Thyroid gland (tissue), 4 donors: ENCODE measurements around the gene OGDH. TPM values are rescaled to one million over a fixed set of nuclear protein-coding genes. Genes with fewer than 3 reads are reported as not detected.

Experiments used
- DNase-seq, 2 donors: peaks; one replicate each; pipeline ENCODE4 v3.0.0-alpha.2; 2019
- H3K27ac ChIP-seq, 3 donors: fragments of 200-600 bp; sonication (generic); 1 replicate in 2 of 3; 2 replicates in 1 of 3; pipeline ENCODE4 v1.5.1; 2016 to 2019; ENCODE audit warnings: mild to moderate bottlenecking in 1 of 3, moderate library complexity in 1 of 3
- H3K27me3 ChIP-seq: fragments of 200-600 bp; sonication (generic); one replicate; pipeline ENCODE4 v1.5.1; 2019
- H3K36me3 ChIP-seq, 2 donors: fragments of 200-600 bp; sonication (generic); one replicate each; pipeline ENCODE4 v1.5.1; 2016 to 2019
- H3K4me1 ChIP-seq, 2 donors: fragments of 200-600 bp; sonication (generic); one replicate each; pipeline ENCODE4 v1.5.1; 2017 to 2019
- H3K4me3 ChIP-seq, 3 donors: fragments of 200-600 bp; sonication (generic); replicated peaks in 1 of 3; 1 replicate in 2 of 3; 2 replicates in 1 of 3; pipeline ENCODE4 v1.5.1; 2016; ENCODE audit warnings: mild to moderate bottlenecking in 1 of 3
- H3K9me3 ChIP-seq: fragments of 200-600 bp; sonication (generic); one replicate; pipeline ENCODE4 v1.5.1; 2017
- CTCF ChIP-seq, 6 experiments: fragments of 200-600 bp in 3 of 6; fragments of 450-650 bp in 3 of 6; sonication (generic) in 3 of 6; IDR thresholded peaks; one replicate each; pipeline ENCODE4 v1.5.1; 2016 to 2019; ENCODE audit warnings: antibody characterized with exemption in 6 of 6, mild to moderate bottlenecking in 2 of 6, inconsistent platforms in 1 of 6, moderate library complexity in 1 of 6
- POLR2A ChIP-seq, 2 donors: fragments of 450-650 bp; IDR thresholded peaks; one replicate each; pipeline ENCODE4 v1.6.1; 2017; ENCODE audit warnings: antibody characterized with exemption in 2 of 2, mild to moderate bottlenecking in 2 of 2, moderate library complexity in 1 of 2
- WGBS, 2 donors: methylation state at CpG; one replicate each; pipeline ENCODE4 v1.1.5; 2017; 5-methylcytosine and 5-hydroxymethylcytosine counted together
- intact Hi-C: fragments of 100-400 bp; cut with DNase I; formaldehyde crosslinking; loops from one replicate; pipeline ENCODE4 v1.15.1; 2023
- total RNA-seq, 4 donors: library from RNA; depleted of rRNA; stranded (reverse); fragments of >200 nt; gene quantifications; one replicate each; pipeline ENCODE4 v1.2.3, GENCODE V29; 2016

Gene OGDH
- total RNA-seq, 4 donors from 2014 or later: 108 to 325 (median 201) TPM

GRCh38 chr7:44757739-44758138 lies 151.3 kb downstream of the OGDH start:
- H3K9me3 ChIP-seq: no peaks in the 10 kb centered on the region
- TF ChIP-seq POLR2A (IDR thresholded peaks at IDR 0.05): no peak
- TF ChIP-seq CTCF (IDR thresholded peaks at IDR 0.05): no peak
- H3K27ac ChIP-seq: no peak overlapping the region
- peaks cover 45 to 46% of the 10 kb centered on the region in 2 donors for H3K36me3 ChIP-seq
- H3K4me1 ChIP-seq: peaks cover 18 to 39% of the 10 kb centered on the region in 2 donors
- no peaks in the 10 kb centered on the region for H3K27me3 ChIP-seq
- no peak overlapping the region for H3K4me3 ChIP-seq
- DNase-seq: no peak
- WGBS, 2 donors: 77 to 93% methylated on average over 3 to 7 of the region's 7 CpGs
- intact Hi-C loops: no loop called here

Other genes with a start within 250 kb of the OGDH start
- 10 to 100 TPM; 41.4 to 76.9 (median 52.0) TPM for gene NUDCD3, start 116.0 kb upstream of the OGDH start, total RNA-seq
- gene NPC1L1, start 65.3 kb upstream of the OGDH start, total RNA-seq: not detected
- gene DDX56, start 32.7 kb upstream of the OGDH start, total RNA-seq: 10 to 100 TPM; 47.3 to 77.3 (median 62.1) TPM
- gene TMED4, start 24.4 kb upstream of the OGDH start, total RNA-seq: 100 to 1,000 TPM; 240 to 522 (median 435) TPM
- 10 to 100 TPM; 43.1 to 57.7 (median 49.8) TPM for gene ZMIZ2, start 142.2 kb downstream of the OGDH start, total RNA-seq
- gene PPIA, start 190.1 kb downstream of the OGDH start, total RNA-seq: 1,000 to 10,000 TPM; 1,021 to 2,051 (median 1,545) TPM
- gene H2AZ2, start 241.5 kb downstream of the OGDH start, total RNA-seq: 100 to 1,000 TPM; 126 to 198 (median 144) TPM